ENCODE data around the gene CDH23. TPM values are rescaled to one million over a fixed set of nuclear protein-coding genes. Genes with fewer than 3 reads are reported as not detected.

The CDH23 gene
- total RNA-seq, 1 experiment from 2014 or later = 2.9 TPM

DNA sequence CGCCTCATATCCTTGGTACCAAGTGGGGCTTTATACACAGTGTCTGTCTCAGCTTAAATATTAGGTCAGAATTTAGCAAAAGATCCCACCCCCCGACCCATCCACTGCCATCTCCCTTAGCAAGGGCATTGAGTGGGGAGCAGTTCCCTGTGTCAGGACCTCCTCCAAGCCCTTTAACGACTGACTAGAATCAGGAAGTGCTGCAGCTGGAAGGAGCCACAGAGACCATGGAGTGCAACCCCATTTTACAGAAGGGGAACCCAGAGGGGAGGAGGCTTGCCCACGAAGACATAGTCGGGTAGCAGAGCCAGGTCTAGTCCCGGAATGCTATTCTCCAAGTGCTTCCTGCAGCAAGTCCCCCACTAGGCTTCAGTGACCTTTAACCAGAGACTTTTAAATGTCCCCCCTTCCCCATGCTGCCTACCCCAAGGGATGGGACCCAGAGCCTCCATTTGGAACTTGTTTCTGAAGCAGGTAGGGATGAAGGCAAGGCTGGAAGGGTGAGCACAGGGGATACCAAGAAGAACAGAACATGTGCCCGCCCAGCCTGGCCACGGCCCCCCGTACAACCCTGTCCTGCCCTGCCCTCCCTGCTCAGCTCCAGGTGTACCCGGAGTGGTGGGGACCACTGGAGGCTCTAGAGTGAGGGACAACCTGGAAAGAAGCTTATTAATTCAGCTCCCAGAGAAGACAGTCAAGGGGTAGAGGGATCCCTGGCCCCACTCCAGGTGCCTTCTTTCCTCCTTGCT is 281.5 kb downstream of the CDH23 start:
- TF ChIP-seq, protein P1, sequence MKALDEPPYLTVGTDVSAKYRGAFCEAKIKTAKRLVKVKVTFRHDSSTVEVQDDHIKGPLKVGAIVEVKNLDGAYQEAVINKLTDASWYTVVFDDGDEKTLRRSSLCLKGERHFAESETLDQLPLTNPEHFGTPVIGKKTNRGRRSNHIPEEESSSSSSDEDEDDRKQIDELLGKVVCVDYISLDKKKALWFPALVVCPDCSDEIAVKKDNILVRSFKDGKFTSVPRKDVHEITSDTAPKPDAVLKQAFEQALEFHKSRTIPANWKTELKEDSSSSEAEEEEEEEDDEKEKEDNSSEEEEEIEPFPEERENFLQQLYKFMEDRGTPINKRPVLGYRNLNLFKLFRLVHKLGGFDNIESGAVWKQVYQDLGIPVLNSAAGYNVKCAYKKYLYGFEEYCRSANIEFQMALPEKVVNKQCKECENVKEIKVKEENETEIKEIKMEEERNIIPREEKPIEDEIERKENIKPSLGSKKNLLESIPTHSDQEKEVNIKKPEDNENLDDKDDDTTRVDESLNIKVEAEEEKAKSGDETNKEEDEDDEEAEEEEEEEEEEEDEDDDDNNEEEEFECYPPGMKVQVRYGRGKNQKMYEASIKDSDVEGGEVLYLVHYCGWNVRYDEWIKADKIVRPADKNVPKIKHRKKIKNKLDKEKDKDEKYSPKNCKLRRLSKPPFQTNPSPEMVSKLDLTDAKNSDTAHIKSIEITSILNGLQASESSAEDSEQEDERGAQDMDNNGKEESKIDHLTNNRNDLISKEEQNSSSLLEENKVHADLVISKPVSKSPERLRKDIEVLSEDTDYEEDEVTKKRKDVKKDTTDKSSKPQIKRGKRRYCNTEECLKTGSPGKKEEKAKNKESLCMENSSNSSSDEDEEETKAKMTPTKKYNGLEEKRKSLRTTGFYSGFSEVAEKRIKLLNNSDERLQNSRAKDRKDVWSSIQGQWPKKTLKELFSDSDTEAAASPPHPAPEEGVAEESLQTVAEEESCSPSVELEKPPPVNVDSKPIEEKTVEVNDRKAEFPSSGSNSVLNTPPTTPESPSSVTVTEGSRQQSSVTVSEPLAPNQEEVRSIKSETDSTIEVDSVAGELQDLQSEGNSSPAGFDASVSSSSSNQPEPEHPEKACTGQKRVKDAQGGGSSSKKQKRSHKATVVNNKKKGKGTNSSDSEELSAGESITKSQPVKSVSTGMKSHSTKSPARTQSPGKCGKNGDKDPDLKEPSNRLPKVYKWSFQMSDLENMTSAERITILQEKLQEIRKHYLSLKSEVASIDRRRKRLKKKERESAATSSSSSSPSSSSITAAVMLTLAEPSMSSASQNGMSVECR (CRISPR knock-in tag; IDR thresholded peaks at IDR 0.05; ENCODE audit: borderline replicate concordance) = no peak
- no peak for TF ChIP-seq SMAD4 (CRISPR knock-in tag; IDR thresholded peaks at IDR 0.05)
- TF ChIP-seq IRF1 (CRISPR knock-in tag; IDR thresholded peaks at IDR 0.05) = no peak
- TF ChIP-seq, protein P2, sequence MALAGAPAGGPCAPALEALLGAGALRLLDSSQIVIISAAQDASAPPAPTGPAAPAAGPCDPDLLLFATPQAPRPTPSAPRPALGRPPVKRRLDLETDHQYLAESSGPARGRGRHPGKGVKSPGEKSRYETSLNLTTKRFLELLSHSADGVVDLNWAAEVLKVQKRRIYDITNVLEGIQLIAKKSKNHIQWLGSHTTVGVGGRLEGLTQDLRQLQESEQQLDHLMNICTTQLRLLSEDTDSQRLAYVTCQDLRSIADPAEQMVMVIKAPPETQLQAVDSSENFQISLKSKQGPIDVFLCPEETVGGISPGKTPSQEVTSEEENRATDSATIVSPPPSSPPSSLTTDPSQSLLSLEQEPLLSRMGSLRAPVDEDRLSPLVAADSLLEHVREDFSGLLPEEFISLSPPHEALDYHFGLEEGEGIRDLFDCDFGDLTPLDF (CRISPR knock-in tag; IDR thresholded peaks at IDR 0.05) = no peak
- TF ChIP-seq ZNF396 (CRISPR knock-in tag; IDR thresholded peaks at IDR 0.05; ENCODE audit: borderline replicate concordance) = no peak
- TF ChIP-seq NFATC4 (CRISPR knock-in tag; IDR thresholded peaks at IDR 0.05) = no peak
- no peak for TF ChIP-seq ATF1 (CRISPR knock-in tag; IDR thresholded peaks at IDR 0.05)
- no peak for TF ChIP-seq ATF6 (CRISPR knock-in tag; IDR thresholded peaks at IDR 0.05)
- TF ChIP-seq, protein P3, sequence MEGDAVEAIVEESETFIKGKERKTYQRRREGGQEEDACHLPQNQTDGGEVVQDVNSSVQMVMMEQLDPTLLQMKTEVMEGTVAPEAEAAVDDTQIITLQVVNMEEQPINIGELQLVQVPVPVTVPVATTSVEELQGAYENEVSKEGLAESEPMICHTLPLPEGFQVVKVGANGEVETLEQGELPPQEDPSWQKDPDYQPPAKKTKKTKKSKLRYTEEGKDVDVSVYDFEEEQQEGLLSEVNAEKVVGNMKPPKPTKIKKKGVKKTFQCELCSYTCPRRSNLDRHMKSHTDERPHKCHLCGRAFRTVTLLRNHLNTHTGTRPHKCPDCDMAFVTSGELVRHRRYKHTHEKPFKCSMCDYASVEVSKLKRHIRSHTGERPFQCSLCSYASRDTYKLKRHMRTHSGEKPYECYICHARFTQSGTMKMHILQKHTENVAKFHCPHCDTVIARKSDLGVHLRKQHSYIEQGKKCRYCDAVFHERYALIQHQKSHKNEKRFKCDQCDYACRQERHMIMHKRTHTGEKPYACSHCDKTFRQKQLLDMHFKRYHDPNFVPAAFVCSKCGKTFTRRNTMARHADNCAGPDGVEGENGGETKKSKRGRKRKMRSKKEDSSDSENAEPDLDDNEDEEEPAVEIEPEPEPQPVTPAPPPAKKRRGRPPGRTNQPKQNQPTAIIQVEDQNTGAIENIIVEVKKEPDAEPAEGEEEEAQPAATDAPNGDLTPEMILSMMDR (IDR thresholded peaks at IDR 0.05) = no peak
- no peak for TF ChIP-seq ZNF416 (CRISPR knock-in tag; IDR thresholded peaks at IDR 0.05)
- no peak for TF ChIP-seq FOXP1 (CRISPR knock-in tag; IDR thresholded peaks at IDR 0.05; ENCODE audit: borderline replicate concordance)
- TF ChIP-seq, protein P4, sequence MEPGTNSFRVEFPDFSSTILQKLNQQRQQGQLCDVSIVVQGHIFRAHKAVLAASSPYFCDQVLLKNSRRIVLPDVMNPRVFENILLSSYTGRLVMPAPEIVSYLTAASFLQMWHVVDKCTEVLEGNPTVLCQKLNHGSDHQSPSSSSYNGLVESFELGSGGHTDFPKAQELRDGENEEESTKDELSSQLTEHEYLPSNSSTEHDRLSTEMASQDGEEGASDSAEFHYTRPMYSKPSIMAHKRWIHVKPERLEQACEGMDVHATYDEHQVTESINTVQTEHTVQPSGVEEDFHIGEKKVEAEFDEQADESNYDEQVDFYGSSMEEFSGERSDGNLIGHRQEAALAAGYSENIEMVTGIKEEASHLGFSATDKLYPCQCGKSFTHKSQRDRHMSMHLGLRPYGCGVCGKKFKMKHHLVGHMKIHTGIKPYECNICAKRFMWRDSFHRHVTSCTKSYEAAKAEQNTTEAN (CRISPR knock-in tag; IDR thresholded peaks at IDR 0.05) = no peak
- TF ChIP-seq, protein P5, sequence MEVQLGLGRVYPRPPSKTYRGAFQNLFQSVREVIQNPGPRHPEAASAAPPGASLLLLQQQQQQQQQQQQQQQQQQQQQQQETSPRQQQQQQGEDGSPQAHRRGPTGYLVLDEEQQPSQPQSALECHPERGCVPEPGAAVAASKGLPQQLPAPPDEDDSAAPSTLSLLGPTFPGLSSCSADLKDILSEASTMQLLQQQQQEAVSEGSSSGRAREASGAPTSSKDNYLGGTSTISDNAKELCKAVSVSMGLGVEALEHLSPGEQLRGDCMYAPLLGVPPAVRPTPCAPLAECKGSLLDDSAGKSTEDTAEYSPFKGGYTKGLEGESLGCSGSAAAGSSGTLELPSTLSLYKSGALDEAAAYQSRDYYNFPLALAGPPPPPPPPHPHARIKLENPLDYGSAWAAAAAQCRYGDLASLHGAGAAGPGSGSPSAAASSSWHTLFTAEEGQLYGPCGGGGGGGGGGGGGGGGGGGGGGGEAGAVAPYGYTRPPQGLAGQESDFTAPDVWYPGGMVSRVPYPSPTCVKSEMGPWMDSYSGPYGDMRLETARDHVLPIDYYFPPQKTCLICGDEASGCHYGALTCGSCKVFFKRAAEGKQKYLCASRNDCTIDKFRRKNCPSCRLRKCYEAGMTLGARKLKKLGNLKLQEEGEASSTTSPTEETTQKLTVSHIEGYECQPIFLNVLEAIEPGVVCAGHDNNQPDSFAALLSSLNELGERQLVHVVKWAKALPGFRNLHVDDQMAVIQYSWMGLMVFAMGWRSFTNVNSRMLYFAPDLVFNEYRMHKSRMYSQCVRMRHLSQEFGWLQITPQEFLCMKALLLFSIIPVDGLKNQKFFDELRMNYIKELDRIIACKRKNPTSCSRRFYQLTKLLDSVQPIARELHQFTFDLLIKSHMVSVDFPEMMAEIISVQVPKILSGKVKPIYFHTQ (CRISPR knock-in tag; IDR thresholded peaks at IDR 0.05) = no peak
- TF ChIP-seq ESRRA (CRISPR knock-in tag; IDR thresholded peaks at IDR 0.05; ENCODE audit: borderline replicate concordance) = no peak
- TF ChIP-seq SMAD3 (CRISPR knock-in tag; IDR thresholded peaks at IDR 0.05; ENCODE audit: borderline replicate concordance) = no peak
- no peak for TF ChIP-seq ATF3 (CRISPR knock-in tag; conservative IDR thresholded peaks at IDR 0.05)
- TF ChIP-seq SP1 (CRISPR knock-in tag; conservative IDR thresholded peaks at IDR 0.05) = no peak
- H3K9me3 Mint-ChIP-seq = no peaks in the 10 kb centered on the region
- no peaks in the 10 kb centered on the region for H3K4me1 Mint-ChIP-seq
- DNase-seq (ENCODE audit: low spot score) (no peak), ATAC-seq (no peak)
- no peak overlapping the region for H3K27ac Mint-ChIP-seq
- H3K27me3 Mint-ChIP-seq (ENCODE audit: low read depth) = no peaks in the 10 kb centered on the region; the same call in 1 of the 2 replicates
- POLR2A ChIA-PET = no interaction called here
- H3K4me3 Mint-ChIP-seq = no peak overlapping the region
- no peaks in the 10 kb centered on the region for H3K36me3 Mint-ChIP-seq
- CTCF ChIA-PET = interaction anchor here (0.7 to 2.7 kb wide), 2 partner anchors 18 to 50 kb away, joined by 4 to 21 read pairs; no protein-coding TSS in a partner anchor

All from WTC11 (cell line).